ENCODE results near the gene BICRA. TPM values are rescaled to one million over a fixed set of nuclear protein-coding genes. Genes with fewer than 3 reads are reported as not detected.
"Not testable (repeated sequence)": the region's sequence is repeated elsewhere in the genome, so short reads cannot be mapped to it uniquely, and the experiment has no call there.

BICRA gene
- total RNA-seq, 1 donor from 2014 or later: 15.8 TPM

DNA sequence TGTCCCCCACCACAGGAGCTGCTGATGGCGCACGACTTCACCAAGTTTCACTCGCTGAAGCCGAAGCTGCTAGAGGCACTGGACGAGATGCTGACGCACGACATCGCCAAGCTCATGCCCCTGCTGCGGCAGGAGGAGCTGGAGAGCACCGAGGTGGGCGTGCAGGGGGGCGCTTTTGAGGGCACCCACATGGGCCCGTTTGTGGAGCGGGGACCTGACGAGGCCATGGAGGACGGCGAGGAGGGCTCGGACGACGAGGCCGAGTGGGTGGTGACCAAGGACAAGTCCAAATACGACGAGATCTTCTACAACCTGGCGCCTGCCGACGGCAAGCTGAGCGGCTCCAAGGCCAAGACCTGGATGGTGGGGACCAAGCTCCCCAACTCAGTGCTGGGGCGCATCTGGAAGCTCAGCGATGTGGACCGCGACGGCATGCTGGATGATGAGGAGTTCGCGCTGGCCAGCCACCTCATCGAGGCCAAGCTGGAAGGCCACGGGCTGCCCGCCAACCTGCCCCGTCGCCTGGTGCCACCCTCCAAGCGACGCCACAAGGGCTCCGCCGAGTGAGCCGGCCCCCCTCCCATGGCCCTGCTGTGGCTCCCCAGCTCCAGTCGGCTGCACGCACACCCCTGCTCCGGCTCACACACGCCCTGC is 132.1 kb downstream of the BICRA start:
- intact Hi-C loops (cut with micrococcal nuclease): no loop called here

DNA sequence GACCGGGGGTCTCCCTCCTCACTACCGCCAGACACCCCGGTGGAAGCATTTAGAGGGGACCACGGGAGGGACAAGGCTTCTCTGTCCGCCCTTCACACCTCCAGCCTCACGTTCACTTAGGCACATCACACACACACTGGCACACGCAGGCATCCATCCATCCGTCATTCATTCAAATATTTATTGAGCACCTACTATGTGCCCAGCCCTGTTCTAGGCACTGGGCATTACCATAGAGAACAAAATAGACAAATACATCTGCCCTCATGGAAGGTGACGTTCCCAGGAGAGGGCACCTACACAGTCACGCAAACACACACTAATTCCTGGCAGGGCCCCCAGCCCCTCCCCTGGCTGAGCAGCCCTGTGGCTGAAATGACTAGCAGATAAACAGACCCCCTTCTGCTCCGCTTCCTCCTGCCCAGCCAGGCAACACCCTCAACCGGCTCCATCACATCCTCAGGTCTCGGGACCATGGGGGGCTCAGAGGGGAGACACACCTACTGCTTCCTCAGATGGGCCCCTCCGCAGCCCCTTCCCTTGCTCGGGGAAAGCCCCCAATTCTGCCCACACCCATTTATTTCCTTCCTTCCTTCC is 132.7 kb downstream of the BICRA start:
- intact Hi-C loops (cut with micrococcal nuclease): no loop called here

DNA sequence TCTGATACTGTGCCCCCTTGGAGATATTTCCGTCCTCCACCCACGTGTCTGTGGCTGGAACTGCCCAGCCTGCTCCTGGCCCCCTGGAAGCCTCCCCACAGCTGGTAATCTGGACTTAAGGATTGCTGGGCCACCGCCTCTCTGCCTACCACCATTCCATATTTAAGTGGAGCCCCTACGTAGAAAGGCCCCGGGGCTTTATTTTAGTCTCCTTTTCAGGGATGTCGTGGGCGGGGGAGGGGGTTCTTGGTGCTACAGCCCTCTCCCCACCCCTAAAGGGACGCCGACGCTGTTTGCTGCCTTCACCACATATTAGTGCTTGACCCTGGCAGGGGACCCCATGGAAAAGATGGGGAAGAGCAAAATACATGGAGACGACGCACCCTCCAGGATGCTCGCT is 133.7 kb downstream of the BICRA start:
- intact Hi-C loops (cut with micrococcal nuclease): loop anchor here (1.0 kb wide), 1 partner anchor 29 kb away; the partner anchor contains the start of gene EHD2

DNA sequence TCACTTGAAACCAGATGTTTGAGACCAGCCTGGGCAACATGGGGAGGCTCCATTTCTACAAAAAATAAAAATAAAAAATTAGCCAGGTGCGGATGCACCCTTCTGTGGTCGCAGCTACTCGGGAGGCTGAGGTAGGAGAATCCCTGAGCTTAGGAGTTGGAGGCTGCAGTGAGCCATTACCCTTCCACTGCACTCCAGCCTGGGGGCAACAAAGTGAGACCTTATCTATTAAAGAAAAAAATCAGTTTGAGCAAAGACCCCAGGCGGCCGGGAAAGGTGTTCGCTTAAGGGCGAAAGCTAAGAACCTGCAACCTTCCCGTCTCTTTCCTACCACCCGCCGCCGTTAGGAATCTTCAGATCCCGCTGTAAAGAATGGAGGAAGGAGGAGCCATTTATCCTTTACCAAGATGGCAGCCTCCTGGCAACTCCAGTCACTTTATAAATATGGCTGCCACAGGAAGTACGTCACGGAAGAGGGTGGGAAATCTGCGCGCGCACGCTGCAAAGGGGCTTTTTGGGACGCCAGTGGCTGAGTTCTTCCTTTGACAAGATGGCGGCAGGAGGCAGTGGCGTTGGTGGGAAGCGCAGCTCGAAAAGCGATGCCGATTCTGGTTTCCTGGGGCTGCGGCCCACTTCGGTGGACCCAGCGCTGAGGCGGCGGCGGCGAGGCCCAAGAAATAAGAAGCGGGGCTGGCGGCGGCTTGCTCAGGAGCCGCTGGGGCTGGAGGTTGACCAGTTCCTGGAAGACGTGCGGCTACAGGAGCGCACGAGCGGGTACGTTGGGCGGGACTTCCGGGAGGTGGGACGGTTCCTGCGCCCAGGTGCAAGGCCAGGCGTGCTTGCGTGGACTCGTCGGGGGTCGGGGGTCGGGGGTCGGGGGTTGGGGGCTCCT is 136.3 kb downstream of the BICRA start, which contains the start of gene NOP53:
Gene NOP53 (plus strand): TSS at position 537 of the 892 bp plus-strand sequence. CDS start 14 bp downstream, at position 551.
- intact Hi-C loops (cut with micrococcal nuclease): loop anchor here (2.0 kb wide), 1 partner anchor 34 kb away; the partner anchor contains the start of gene SELENOW

DNA sequence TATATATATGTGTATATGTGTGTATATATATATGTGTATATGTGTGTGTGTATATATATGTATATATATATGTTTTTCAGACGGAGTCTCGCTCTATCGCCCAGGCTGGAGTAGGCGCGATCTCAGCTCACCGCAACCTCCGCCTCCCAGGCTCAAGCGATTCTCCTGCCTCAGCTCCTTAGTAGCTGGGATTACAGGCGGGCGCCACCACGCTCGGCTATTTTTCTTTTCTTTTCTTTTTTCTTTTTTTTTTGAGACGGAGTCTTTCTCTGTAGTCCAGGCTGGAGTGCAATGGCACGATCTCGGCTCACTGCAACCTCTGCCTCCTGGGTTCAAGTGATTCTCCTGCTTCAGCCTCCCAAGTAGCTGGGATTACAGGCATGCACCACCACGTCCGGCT is 137.2 kb downstream of the BICRA start:
- intact Hi-C loops (cut with micrococcal nuclease): not testable (repeated sequence)

DNA sequence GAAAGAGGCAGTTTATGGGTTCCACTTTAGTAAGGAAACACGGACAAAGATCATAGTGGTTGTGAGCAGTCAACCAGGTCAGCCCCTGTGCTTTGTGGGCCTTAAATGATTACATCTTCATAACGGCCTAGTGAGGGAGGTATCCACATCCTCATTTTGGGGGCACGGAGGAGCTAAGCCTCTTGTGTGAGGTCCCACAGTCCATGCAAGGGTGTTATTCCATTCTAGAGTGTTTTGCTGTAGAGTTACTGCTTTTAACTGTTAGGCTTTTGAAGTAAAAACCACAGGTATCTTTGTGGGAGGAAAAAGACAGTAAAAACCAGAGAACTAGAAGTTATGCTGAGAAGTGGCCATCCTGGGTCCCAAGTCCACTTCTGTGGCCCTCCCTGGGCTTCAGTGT is 140.4 kb downstream of the BICRA start:
- intact Hi-C loops (cut with micrococcal nuclease): no loop called here

DNA sequence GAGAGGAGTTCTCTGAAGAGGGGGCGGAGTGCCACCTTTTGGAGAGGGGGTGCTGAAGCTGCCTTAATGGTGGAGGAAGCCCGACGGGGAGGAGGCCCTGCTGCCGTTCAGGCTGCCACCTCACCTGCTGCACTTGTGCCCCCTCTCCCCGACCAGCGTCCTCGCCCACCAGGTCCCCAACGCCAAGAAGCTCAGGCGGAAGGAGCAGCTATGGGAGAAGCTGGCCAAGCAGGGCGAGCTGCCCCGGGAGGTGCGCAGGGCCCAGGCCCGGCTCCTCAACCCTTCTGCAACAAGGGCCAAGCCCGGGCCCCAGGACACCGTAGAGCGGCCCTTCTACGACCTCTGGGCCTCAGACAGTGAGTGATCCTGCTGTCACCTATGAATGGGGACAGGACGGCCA is 141.8 kb downstream of the BICRA start:
- intact Hi-C loops (cut with micrococcal nuclease): no loop called here

DNA sequence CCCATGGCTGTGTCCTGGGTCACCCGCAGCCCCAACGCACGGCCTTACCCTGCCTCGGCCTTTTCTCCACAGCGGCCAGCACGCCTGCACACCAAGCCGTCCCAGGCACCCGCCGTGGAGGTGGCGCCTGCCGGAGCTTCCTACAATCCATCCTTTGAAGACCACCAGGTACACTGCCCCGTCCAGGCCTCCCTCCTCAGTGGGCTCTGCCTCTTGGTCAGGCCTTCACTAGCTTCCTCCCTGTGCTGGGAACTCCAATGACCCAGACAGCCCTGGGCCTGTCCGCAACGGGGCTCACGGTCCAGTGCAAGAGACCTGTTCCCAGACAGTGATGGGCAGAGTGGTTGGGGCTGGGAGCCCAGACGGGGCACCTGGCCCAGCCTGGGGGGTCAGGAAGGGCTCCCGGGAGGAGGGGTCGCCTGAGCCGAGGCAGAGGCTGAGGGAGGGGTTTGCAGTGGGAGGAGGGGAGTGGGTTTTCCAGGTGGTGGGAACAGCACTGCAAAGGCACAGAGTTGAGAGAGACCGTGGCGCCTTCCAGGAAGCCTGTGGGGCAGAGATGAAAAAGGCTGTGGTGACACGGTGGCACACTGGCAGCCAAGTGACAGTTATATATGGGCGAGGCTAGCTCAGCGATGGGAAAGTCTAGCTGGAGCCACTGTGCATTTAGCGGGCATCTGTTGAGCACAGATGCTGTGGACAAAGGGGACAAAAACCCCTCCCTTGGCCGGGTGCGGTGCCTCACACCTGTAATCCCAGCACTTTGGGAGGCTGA is 143.7 kb downstream of the BICRA start:
- intact Hi-C loops (cut with micrococcal nuclease): no loop called here

Other genes starting within 250 kb of the BICRA start
- 0.20 TPM in 1 of 2 replicates, not detected in the other for gene MEIS3, start 189.6 kb upstream of the BICRA start, total RNA-seq
- gene SLC8A2, start 137.2 kb upstream of the BICRA start, total RNA-seq: 0.07 and 0.39 TPM in 2 replicates
- 11.4 and 11.8 TPM in 2 replicates for gene KPTN, start 124.9 kb upstream of the BICRA start, total RNA-seq
- 89.2 and 90.5 TPM in 2 replicates for gene NAPA, start 94.1 kb upstream of the BICRA start, total RNA-seq
- gene ZNF541, start 36.0 kb upstream of the BICRA start, total RNA-seq: 0.39 and 0.50 TPM in 2 replicates
- gene EHD2, start 104.3 kb downstream of the BICRA start, total RNA-seq: 0.11 TPM in 1 of 2 replicates, not detected in the other
- 286 and 295 TPM in 2 replicates for gene NOP53, start 136.4 kb downstream of the BICRA start, total RNA-seq
- 93.5 and 95.1 TPM in 2 replicates for gene SELENOW, start 169.6 kb downstream of the BICRA start, total RNA-seq
- gene TPRX1, start 195.4 kb downstream of the BICRA start, total RNA-seq: not detected in 2 replicates
- gene CRX, start 212.8 kb downstream of the BICRA start, total RNA-seq: not detected in 2 replicates

Measured in T-helper 2 cell treated with Interferon-gamma antibody and Interleukin-4, amounts not matched to agents 100 ng/mL and 5 ng/mL, for 36 hours (primary cell).